Central memory CD8-positive, alpha-beta T cell (primary cell): Measurements from ENCODE around the gene NHS.

Experiments
- ATAC-seq: fragments of 150-1000 bp; cut with Tn5 transposase; replicated peaks from 2 replicates; pipeline ENCODE4 v1.10.0; 2022; ENCODE audit warnings: mild to moderate bottlenecking, moderate FRiP score, moderate number of reproducible peaks; ENCODE audit not compliant: poor library complexity, severe bottlenecking; ENCODE audit errors: extremely low read depth
- DNase-seq, 2 donors: peaks; one replicate each; pipeline ENCODE4 v3.0.0; 2021; ENCODE audit warnings: low spot score in 2 of 2
- H3K27ac Mint-ChIP-seq: one replicate; pipeline ENCODE4 v1.8.0; 2022; ENCODE audit warnings: low read depth, mild to moderate bottlenecking, moderate library complexity, mixed read lengths
- H3K27me3 Mint-ChIP-seq: one replicate; pipeline ENCODE4 v1.8.0; 2022; ENCODE audit warnings: mixed read lengths
- H3K36me3 Mint-ChIP-seq: one replicate; pipeline ENCODE4 v1.8.0; 2022; ENCODE audit warnings: mild to moderate bottlenecking, moderate library complexity, mixed read lengths; ENCODE audit not compliant: insufficient read depth
- H3K4me1 Mint-ChIP-seq: one replicate; pipeline ENCODE4 v1.8.0; 2022; ENCODE audit warnings: mixed read lengths
- H3K4me3 Mint-ChIP-seq: one replicate; pipeline ENCODE4 v1.8.0; 2022; ENCODE audit warnings: mild to moderate bottlenecking, moderate library complexity, mixed read lengths
- H3K9me3 Mint-ChIP-seq: one replicate; pipeline ENCODE4 v1.8.0; 2022; ENCODE audit warnings: mixed read lengths

NHS gene

GRCh38 chrX:17613979-17614588 is 239.1 kb downstream of the NHS start:
- no peak for DNase-seq
- H3K4me1 Mint-ChIP-seq: peaks cover 6% of the 10 kb centered on the region
- H3K9me3 Mint-ChIP-seq: no peaks in the 10 kb centered on the region
- H3K27me3 Mint-ChIP-seq: no peaks in the 10 kb centered on the region
- H3K36me3 Mint-ChIP-seq: no peaks in the 10 kb centered on the region
- no peak overlapping the region for H3K27ac Mint-ChIP-seq
- H3K4me3 Mint-ChIP-seq: no peak overlapping the region
- no peak for ATAC-seq

- ATAC-seq (no peak), DNase-seq (no peak)
- H3K36me3 Mint-ChIP-seq: no peaks in the 10 kb centered on the region
- no peak overlapping the region for H3K4me3 Mint-ChIP-seq
- H3K9me3 Mint-ChIP-seq: no peaks in the 10 kb centered on the region
- H3K27me3 Mint-ChIP-seq: no peaks in the 10 kb centered on the region
- H3K27ac Mint-ChIP-seq: no peak overlapping the region
- peaks cover 6% of the 10 kb centered on the region for H3K4me1 Mint-ChIP-seq
Measured at GRCh38 chrX:17616936-17617335, 241.9 kb downstream of the NHS start.

DNA sequence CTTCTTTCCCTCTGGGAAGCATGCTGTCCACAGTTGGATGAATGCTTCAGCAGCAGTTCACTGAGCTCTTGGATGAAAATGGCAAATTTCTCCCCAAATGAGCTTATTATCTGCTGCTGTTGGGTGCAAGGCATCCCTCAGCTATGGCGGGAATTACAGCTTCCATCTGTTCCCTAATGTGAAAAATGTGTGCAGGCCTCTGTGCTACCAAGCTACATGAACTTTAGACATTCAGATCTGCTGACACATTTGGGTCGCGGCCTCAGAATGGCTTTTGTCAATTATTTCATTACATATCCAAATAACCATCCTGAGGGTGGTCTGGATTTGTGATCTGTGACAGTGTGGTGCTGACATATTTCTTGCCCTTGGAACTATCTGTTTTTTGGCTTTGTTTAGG is 242.8 kb downstream of the NHS start:
- Mint-ChIP-seq H3K36me3 (no peaks in the 10 kb centered on the region), H3K4me3 (no peak overlapping the region), H3K4me1 (peaks cover 6% of the 10 kb centered on the region), H3K27ac (no peak overlapping the region), H3K27me3 (no peaks in the 10 kb centered on the region), H3K9me3 (no peaks in the 10 kb centered on the region)
- DNase-seq (no peak), ATAC-seq (no peak)

DNA sequence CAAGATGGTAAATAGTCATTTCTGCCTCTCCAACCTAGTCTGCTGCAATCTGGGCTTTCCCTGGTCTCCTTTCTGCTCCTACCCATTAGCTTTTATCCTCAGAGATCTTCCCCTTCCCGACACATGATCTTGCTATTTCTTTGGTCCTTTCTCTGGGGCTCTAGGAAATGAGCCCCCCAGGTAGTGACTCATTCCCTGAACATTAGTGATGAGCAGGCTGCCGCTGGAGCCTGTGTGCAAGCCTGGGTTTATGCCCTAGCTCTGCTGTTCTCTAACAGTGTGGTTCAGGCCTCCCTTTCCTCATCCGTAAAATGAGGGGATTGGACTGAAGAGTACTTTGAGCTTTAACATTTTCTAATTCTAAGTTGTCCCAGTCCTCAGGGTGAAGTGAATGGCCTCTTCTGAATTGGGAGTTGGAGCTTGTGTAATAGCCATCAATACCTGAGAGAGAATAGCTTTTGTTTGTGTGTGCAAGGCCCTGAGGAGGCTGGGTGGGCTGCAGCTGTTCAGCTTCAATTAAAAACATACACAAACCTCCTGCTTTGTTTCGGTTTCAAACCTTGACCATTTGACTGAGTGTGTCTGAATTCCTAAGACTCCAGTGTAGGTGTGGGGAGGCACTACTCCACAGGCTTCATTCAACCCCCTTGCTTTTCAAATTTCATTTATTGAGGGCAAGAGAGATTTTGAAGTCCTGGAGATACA is 246.7 kb downstream of the NHS start:
- Mint-ChIP-seq H3K4me3 (no peak overlapping the region), H3K27me3 (no peaks in the 10 kb centered on the region), H3K27ac (no peak overlapping the region), H3K36me3 (no peaks in the 10 kb centered on the region), H3K4me1 (no peaks in the 10 kb centered on the region), H3K9me3 (no peaks in the 10 kb centered on the region)
- no peak for ATAC-seq
- no peak for DNase-seq

- Mint-ChIP-seq H3K27me3 (no peaks in the 10 kb centered on the region), H3K36me3 (no peaks in the 10 kb centered on the region), H3K9me3 (no peaks in the 10 kb centered on the region), H3K4me1 (no peaks in the 10 kb centered on the region), H3K27ac (no peak overlapping the region), H3K4me3 (no peak overlapping the region)
- DNase-seq (no peak), ATAC-seq (no peak)
Measured at GRCh38 chrX:17622331-17622730, 247.3 kb downstream of the NHS start.

- no peaks in the 10 kb centered on the region for H3K27me3 Mint-ChIP-seq
- H3K4me1 Mint-ChIP-seq: no peaks in the 10 kb centered on the region
- ATAC-seq (no peak), DNase-seq (no peak)
- H3K36me3 Mint-ChIP-seq: no peaks in the 10 kb centered on the region
- H3K9me3 Mint-ChIP-seq: no peaks in the 10 kb centered on the region
- no peak overlapping the region for H3K27ac Mint-ChIP-seq
- no peak overlapping the region for H3K4me3 Mint-ChIP-seq
Measured at GRCh38 chrX:17623750-17624149, 248.8 kb downstream of the NHS start.

DNA sequence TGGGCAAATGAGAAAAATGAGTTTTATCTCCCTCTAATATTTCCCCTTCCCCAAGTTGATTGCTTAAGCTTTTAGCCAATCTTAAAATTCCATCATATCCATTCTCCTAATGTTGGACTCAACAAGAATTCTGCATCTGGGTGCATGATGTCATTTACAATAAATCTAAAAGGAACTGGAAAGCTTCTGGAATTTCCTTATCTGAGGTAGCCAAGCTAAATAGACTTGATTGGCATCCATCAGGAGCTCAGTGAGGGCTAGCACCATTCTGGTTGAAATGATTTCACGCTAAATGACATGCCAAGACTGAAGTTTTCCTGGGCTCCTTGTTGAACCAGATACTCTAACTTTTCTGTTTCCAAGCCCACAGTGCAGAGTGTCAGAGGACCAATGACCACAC is 252.0 kb downstream of the NHS start:
- DNase-seq: no peak
- H3K36me3 Mint-ChIP-seq: no peaks in the 10 kb centered on the region
- no peak overlapping the region for H3K27ac Mint-ChIP-seq
- H3K27me3 Mint-ChIP-seq: no peaks in the 10 kb centered on the region
- no peaks in the 10 kb centered on the region for H3K4me1 Mint-ChIP-seq
- no peaks in the 10 kb centered on the region for H3K9me3 Mint-ChIP-seq
- no peak for ATAC-seq
- no peak overlapping the region for H3K4me3 Mint-ChIP-seq

- Mint-ChIP-seq H3K36me3 (no peaks in the 10 kb centered on the region), H3K4me1 (peaks cover 6% of the 10 kb centered on the region), H3K4me3 (no peak overlapping the region), H3K9me3 (no peaks in the 10 kb centered on the region), H3K27ac (no peak overlapping the region), H3K27me3 (no peaks in the 10 kb centered on the region)
- DNase-seq (no peak), ATAC-seq (no peak)
Measured at GRCh38 chrX:17628976-17629375, 254.0 kb downstream of the NHS start.

DNA sequence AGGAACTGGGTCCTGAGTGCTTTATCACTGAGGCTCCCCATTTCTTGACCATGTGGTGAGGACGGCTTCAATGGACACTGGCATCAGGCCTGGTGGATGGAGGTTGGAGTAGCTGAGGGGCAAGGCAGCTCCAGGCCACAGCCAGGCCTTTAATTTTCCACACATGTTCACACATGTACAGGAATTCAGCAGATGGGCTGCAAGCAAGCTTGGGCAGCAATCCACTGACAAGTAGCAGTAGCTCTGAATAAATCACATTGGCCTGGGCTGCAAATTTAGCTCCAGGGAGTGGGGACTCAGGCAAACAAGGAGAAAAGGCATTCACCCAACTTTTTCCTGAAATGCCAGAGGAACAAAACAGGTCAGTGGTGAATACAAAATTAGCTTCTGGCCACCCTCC is 254.5 kb downstream of the NHS start:
- Mint-ChIP-seq H3K4me3 (no peak overlapping the region), H3K9me3 (no peaks in the 10 kb centered on the region), H3K4me1 (peaks cover 6% of the 10 kb centered on the region), H3K36me3 (no peaks in the 10 kb centered on the region), H3K27ac (no peak overlapping the region), H3K27me3 (no peaks in the 10 kb centered on the region)
- ATAC-seq (no peak), DNase-seq (no peak)

DNA sequence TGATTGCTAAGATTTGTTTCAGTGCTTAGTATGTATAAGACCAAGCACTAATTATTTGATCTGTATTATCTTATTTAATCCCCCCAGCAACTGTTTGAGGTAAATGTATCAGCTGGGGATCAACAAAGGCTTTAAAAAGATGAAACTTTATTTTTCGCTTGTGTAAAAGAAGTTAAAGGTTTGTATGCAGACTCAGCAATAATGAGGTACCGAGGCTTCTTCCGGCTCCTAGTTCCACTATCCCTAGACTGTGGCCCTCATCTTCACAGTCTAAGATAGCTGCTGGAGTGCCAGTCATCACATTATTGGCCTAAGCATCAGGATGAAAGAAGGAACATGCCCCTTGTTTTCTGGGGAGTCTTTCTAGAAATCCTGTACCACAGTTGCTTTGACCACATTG is 256.6 kb downstream of the NHS start:
- H3K27me3 Mint-ChIP-seq: no peaks in the 10 kb centered on the region
- H3K9me3 Mint-ChIP-seq: no peaks in the 10 kb centered on the region
- H3K36me3 Mint-ChIP-seq: no peaks in the 10 kb centered on the region
- ATAC-seq (no peak), DNase-seq (no peak)
- H3K4me1 Mint-ChIP-seq: peaks cover 6% of the 10 kb centered on the region
- H3K4me3 Mint-ChIP-seq: no peak overlapping the region
- no peak overlapping the region for H3K27ac Mint-ChIP-seq

GRCh38 chrX:17632942-17633341 is 257.9 kb downstream of the NHS start:
- peak overlapping the region; percentile 32 for H3K4me3 Mint-ChIP-seq
- DNase-seq (no peak), ATAC-seq (peak; percentile 36)
- no peaks in the 10 kb centered on the region for H3K27me3 Mint-ChIP-seq
- H3K9me3 Mint-ChIP-seq: no peaks in the 10 kb centered on the region
- peaks cover 6% of the 10 kb centered on the region for H3K4me1 Mint-ChIP-seq
- H3K27ac Mint-ChIP-seq: peak overlapping the region; percentile 85
- no peaks in the 10 kb centered on the region for H3K36me3 Mint-ChIP-seq

DNA sequence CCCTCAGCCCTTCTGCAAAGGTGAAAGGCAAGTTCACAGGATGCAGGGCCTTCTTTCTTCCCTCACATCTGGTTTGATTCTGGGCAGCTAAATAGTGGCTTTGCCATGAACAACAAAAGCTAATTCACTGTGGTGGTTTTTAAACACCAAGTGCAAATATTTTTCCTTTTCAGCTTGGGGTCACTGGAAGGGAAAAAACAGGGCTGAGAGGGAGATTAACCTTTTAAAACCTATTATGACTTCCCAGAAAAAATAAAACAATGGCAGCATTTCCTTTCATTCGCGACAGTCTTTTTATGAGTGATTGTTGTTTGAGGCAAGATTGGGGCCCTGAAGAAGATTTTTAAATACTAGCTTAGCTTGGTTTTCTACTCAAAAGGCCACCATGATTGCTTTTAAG is 258.5 kb downstream of the NHS start:
- no peaks in the 10 kb centered on the region for H3K9me3 Mint-ChIP-seq
- H3K27me3 Mint-ChIP-seq: no peaks in the 10 kb centered on the region
- H3K36me3 Mint-ChIP-seq: no peaks in the 10 kb centered on the region
- ATAC-seq (no peak), DNase-seq (no peak)
- peaks cover 6% of the 10 kb centered on the region for H3K4me1 Mint-ChIP-seq
- peak overlapping the region; percentile 32 for H3K4me3 Mint-ChIP-seq
- peak overlapping the region; percentile 85 for H3K27ac Mint-ChIP-seq

DNA sequence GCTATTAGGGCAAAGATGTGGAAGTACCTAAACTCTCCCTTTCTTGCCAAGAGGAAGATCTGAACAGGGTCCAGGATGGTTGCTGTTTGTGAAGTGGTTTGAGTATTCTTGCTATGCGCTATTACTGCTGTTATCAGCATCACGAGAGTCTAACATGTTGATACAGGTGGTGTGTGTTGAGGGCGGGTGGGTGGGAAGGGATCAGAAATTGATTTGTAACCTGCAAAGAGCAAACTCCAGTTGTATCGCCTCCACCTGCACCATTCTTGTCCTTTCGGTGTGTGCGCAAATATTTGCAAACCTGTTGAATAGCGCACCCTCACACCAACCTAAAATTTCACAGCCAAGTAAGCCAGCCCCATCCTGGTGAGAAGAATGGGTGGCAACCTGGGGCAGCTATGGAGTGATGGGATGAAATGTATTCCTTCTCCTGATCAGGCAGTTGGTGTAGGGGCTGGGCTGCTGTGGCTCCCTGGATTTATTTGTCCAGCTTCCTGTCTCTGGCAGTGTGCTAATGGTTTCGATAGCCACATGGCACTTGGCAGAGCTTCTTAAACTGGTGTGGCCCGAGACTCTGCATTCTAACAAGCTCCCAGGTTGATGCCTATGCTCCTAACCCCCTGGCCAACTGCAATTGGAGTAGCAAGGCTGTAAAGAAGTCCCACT is 259.7 kb downstream of the NHS start:
- Mint-ChIP-seq H3K27me3 (no peaks in the 10 kb centered on the region), H3K27ac (no peak overlapping the region), H3K9me3 (no peaks in the 10 kb centered on the region), H3K4me1 (peaks cover 6% of the 10 kb centered on the region), H3K36me3 (no peaks in the 10 kb centered on the region), H3K4me3 (no peak overlapping the region)
- ATAC-seq (no peak), DNase-seq (no peak)
